HCT116 (cell line): ENCODE results near the gene SERP1. TPM values are rescaled to one million over a fixed set of nuclear protein-coding genes. Genes with fewer than 3 reads are reported as not detected.
A peak's percentile ranks its signal among the peaks of the same experiment; 100 is the strongest.

Experiments
- ATAC-seq: fragments of 200-7000 bp; cut with Tn5 transposase; 2 replicates; pipeline ENCODE4 v1.9.1; 2020; ENCODE audit warnings: mild to moderate bottlenecking, moderate library complexity
- BruUV-seq: library from RNA; stranded (reverse); fragments of 400-500 nt; replicated peaks from 2 replicates; lab custom pipeline; 2021; lab: Mats Ljungman, UMichigan
- CTCF ChIA-PET: fragments of 300-600 bp; sonication (Branson Sonifier 250); formaldehyde crosslinking; loops from one replicate; lab custom pipeline; 2021; ENCODE audit warnings: antibody characterized with exemption; lab: Charles Lee
- POLR2A ChIA-PET: fragments of 300-600, 350-600 bp; sonication (Branson Sonifier 250); formaldehyde crosslinking; loops from one replicate; lab custom pipeline; 2021; ENCODE audit warnings: antibody characterized with exemption; lab: Charles Lee
- RAD21 ChIA-PET, 2 experiments: fragments of 300-600 bp; sonication (Branson Sonifier 250); formaldehyde crosslinking; loops; one replicate each; lab custom pipeline; 2023; ENCODE audit warnings: low total read pairs in 2 of 2; ENCODE audit not compliant: uncharacterized antibody in 2 of 2, unreplicated experiment in 2 of 2, low non-redundant PET in 1 of 2; lab: Charles Lee
- DNase-seq: peaks from one replicate; pipeline ENCODE4 v3.0.0-alpha.2; 2010; ENCODE audit warnings: low read depth, low spot score
- H2AFZ ChIP-seq: fragments of 200-600 bp; shearing (Covaris generic), sonication (generic); 2 replicates; pipeline ENCODE4 v1.6.1; 2017; ENCODE audit warnings: low read depth, mixed run types, mixed read lengths, antibody characterized with exemption, low read length; ENCODE audit not compliant: poor library complexity, severe bottlenecking
- H3K27ac ChIP-seq: 2 replicates; pipeline ENCODE4 v1.5.1; 2012; ENCODE audit warnings: low read depth, low read length
- H3K27me3 ChIP-seq: fragments of 200-600 bp; sonication (generic); 2 replicates; pipeline ENCODE4 v1.6.1; 2016; ENCODE audit warnings: mixed run types, low read length, mixed read lengths; ENCODE audit not compliant: insufficient read depth
- H3K36me3 ChIP-seq, 2 experiments: fragments of 200-500 bp in 1 of 2; fragments of 200-600 bp in 1 of 2; sonication (Bioruptor generic) in 1 of 2; sonication (generic) in 1 of 2; 2 replicates each; pipeline versions ENCODE4 v1.5.1 to v1.6.1; 2014 to 2016; ENCODE audit warnings: low read length in 2 of 2, inconsistent platforms in 1 of 2, mixed read lengths in 1 of 2, mixed run types in 1 of 2; ENCODE audit not compliant: insufficient read depth in 2 of 2, control insufficient read depth in 1 of 2
- H3K4me1 ChIP-seq, 2 experiments: fragments of 200-600 bp in 1 of 2; sonication (generic) in 1 of 2; 2 replicates each; pipeline versions ENCODE4 v1.5.1 to v1.6.1; 2012 to 2017; ENCODE audit warnings: low read length in 2 of 2, inconsistent platforms in 1 of 2, mild to moderate bottlenecking in 1 of 2, mixed read lengths in 1 of 2, mixed run types in 1 of 2, moderate library complexity in 1 of 2; ENCODE audit not compliant: insufficient read depth in 2 of 2, control insufficient read depth in 1 of 2
- H3K4me2 ChIP-seq: fragments of 200-600 bp; sonication (generic); 2 replicates; pipeline ENCODE4 v1.6.1; 2017; ENCODE audit warnings: mixed run types, low read length, mixed read lengths
- H3K4me3 ChIP-seq, 2 experiments: fragments of 200-600 bp in 1 of 2; sonication (generic) in 1 of 2; replicated peaks in 1 of 2; 2 replicates each; pipeline ENCODE4 v1.5.1; 2011 to 2016; ENCODE audit warnings: low read length in 2 of 2, control low read depth in 1 of 2, low read depth in 1 of 2, mild to moderate bottlenecking in 1 of 2, mixed read lengths in 1 of 2, mixed run types in 1 of 2
- H3K79me2 ChIP-seq: fragments of 200-600 bp; sonication (generic); 2 replicates; pipeline ENCODE4 v1.6.1; 2017; ENCODE audit warnings: mild to moderate bottlenecking, mixed run types, low read length, moderate library complexity, mixed read lengths; ENCODE audit not compliant: insufficient read depth
- H3K9ac ChIP-seq: fragments of 200-600 bp; sonication (generic); 2 replicates; pipeline ENCODE4 v1.6.1; 2016; ENCODE audit warnings: low read length, mixed read lengths
- H3K9me2 ChIP-seq: fragments of 200-600 bp; sonication (generic), shearing (Covaris generic); 2 replicates; pipeline ENCODE4 v1.6.1; 2017; ENCODE audit warnings: mixed run types, mild to moderate bottlenecking, moderate library complexity; ENCODE audit not compliant: insufficient read depth
- H3K9me3 ChIP-seq, 2 experiments: fragments of 200-500 bp in 1 of 2; fragments of 200-600 bp in 1 of 2; sonication (Bioruptor generic) in 1 of 2; sonication (generic) in 1 of 2; 2 replicates each; pipeline ENCODE4 v1.6.1; 2014 to 2017; ENCODE audit warnings: low read length in 2 of 2, mixed read lengths in 2 of 2, inconsistent platforms in 1 of 2, low read depth in 1 of 2, mild to moderate bottlenecking in 1 of 2, mixed run types in 1 of 2, moderate library complexity in 1 of 2; ENCODE audit not compliant: control insufficient read depth in 1 of 2, insufficient read depth in 1 of 2
- H4K20me1 ChIP-seq: fragments of 200-600 bp; sonication (generic), shearing (Covaris generic); 2 replicates; pipeline ENCODE4 v1.6.1; 2017; ENCODE audit warnings: mixed run types, mild to moderate bottlenecking, moderate library complexity; ENCODE audit not compliant: insufficient read depth
- ATF3 ChIP-seq: IDR thresholded peaks from 2 replicates; pipeline ENCODE4 v1.6.1; 2012
- CBX3 ChIP-seq: IDR thresholded peaks from 2 replicates; pipeline ENCODE4 v1.6.1; 2012; ENCODE audit warnings: low read depth
- EGR1 ChIP-seq: IDR thresholded peaks from 2 replicates; pipeline ENCODE4 v1.6.1; 2012; ENCODE audit warnings: low read depth
- ELF1 ChIP-seq: IDR thresholded peaks from 2 replicates; pipeline ENCODE4 v1.6.1; 2012; ENCODE audit warnings: low read depth, borderline replicate concordance
- EZH2 ChIP-seq: fragments of 200-600 bp; sonication (generic); IDR thresholded peaks from 2 replicates; pipeline ENCODE4 v1.6.1; 2017; ENCODE audit warnings: antibody characterized with exemption, mixed run types
- FOSL1 ChIP-seq: IDR thresholded peaks from 2 replicates; pipeline ENCODE4 v1.6.1; 2012; ENCODE audit warnings: low read depth
- JUND ChIP-seq: IDR thresholded peaks from 2 replicates; pipeline ENCODE4 v1.6.1; 2012
- POLR2AphosphoS5 ChIP-seq: IDR thresholded peaks from 2 replicates; pipeline ENCODE4 v1.6.1; 2011; ENCODE audit warnings: mild to moderate bottlenecking, low read depth, low read length, moderate library complexity
- REST ChIP-seq: IDR thresholded peaks from 2 replicates; pipeline ENCODE4 v1.6.1; 2012; ENCODE audit warnings: low read depth
- SP1 ChIP-seq: IDR thresholded peaks from 2 replicates; pipeline ENCODE4 v1.6.1; 2012; ENCODE audit warnings: low read depth
- SRF ChIP-seq: IDR thresholded peaks from 2 replicates; pipeline ENCODE4 v1.6.1; 2012; ENCODE audit warnings: low read depth
- TCF7L2 ChIP-seq: IDR thresholded peaks from 2 replicates; pipeline ENCODE4 v1.7.0; 2011; ENCODE audit warnings: borderline replicate concordance, inconsistent platforms; ENCODE audit not compliant: insufficient read depth, insufficient read length; ENCODE audit errors: extremely low read depth
- ZBTB33 ChIP-seq: IDR thresholded peaks from 2 replicates; pipeline ENCODE4 v1.6.1; 2011; ENCODE audit warnings: mild to moderate bottlenecking, low read length, moderate library complexity; ENCODE audit not compliant: insufficient replicate concordance; ENCODE audit errors: extremely low read depth
- ZFX ChIP-seq: fragments of 450-650 bp; IDR thresholded peaks from 2 replicates; pipeline ENCODE4 v1.6.1; 2017
- ZNF274 ChIP-seq: fragments of 200-500 bp; sonication (Bioruptor generic); IDR thresholded peaks from 2 replicates; pipeline ENCODE4 v1.6.1; 2014; ENCODE audit warnings: mild to moderate bottlenecking, low read depth, low read length, inconsistent platforms
- intact Hi-C: fragments of 100-400 bp; cut with micrococcal nuclease; formaldehyde crosslinking; loops from 2 replicates; pipeline ENCODE4 v1.10.0; 2022
- total RNA-seq: library from RNA; stranded (reverse); gene quantifications from one replicate; pipeline ENCODE4 v1.2.1, GENCODE V29; 2021; ENCODE audit not compliant: unreplicated experiment

Gene SERP1
- total RNA-seq, 1 experiment from 2014 or later, result 69.1 TPM

GRCh38 chr3:150519026-150519425 is 27.3 kb downstream of the SERP1 start:
- Histone ChIP-seq H3K36me3 (no peaks in the 10 kb centered on the region), H3K4me2 (peak overlapping the region; percentile 13; the same call in 1 of the 2 replicates), H3K9me2 (no peaks in the 10 kb centered on the region), H3K27ac (no peak overlapping the region), H4K20me1 (no peaks in the 10 kb centered on the region), H3K4me1 (peaks cover 0 to 16% of the 10 kb centered on the region in 2 experiments; a peak in 1 of 4 replicates), H3K79me2 (no peaks in the 10 kb centered on the region), H3K9ac (no peak overlapping the region), H3K9me3 (no peaks in the 10 kb centered on the region), H2AFZ (no peak overlapping the region), H3K27me3 (no peaks in the 10 kb centered on the region), H3K4me3 (no peak overlapping the region)
- DNase-seq, result peak; percentile 4
- ChIA-PET POLR2A (no interaction called here), RAD21 (no interaction called here), CTCF (no interaction called here)
- TF ChIP-seq FOSL1 (peak; percentile 32; the same call in 1 of the 2 replicates), JUND (peak; percentile 41; the same call in 1 of the 2 replicates), EGR1 (no peak), SRF (no peak), ATF3 (no peak), ZNF274 (no peak), ZBTB33 (no peak)
- no TSS peak for BruUV-seq
- ATAC-seq, result peak; percentile 22; the same call in 1 of the 2 replicates
- intact Hi-C loops, result no loop called here

- Histone ChIP-seq H3K79me2 (no peaks in the 10 kb centered on the region), H3K27ac (no peak overlapping the region), H3K4me1 (peaks cover 0 to 16% of the 10 kb centered on the region in 2 experiments; a peak in 1 of 4 replicates), H2AFZ (peak overlapping the region; percentile 29), H3K36me3 (no peaks in the 10 kb centered on the region), H3K27me3 (no peaks in the 10 kb centered on the region), H4K20me1 (no peaks in the 10 kb centered on the region), H3K4me2 (peak overlapping the region; percentile 11; the same call in 1 of the 2 replicates), H3K9ac (no peak overlapping the region), H3K9me2 (no peaks in the 10 kb centered on the region), H3K4me3 (no peak overlapping the region), H3K9me3 (no peaks in the 10 kb centered on the region)
- ChIA-PET POLR2A (no interaction called here), RAD21 (no interaction called here), CTCF (no interaction called here)
- intact Hi-C loops, result no loop called here
- DNase-seq, result peak; percentile 8
- no peak for ATAC-seq
- BruUV-seq, result no TSS peak
- TF ChIP-seq TCF7L2, result no peak
- TF ChIP-seq ELF1, result no peak
- no peak for TF ChIP-seq REST
- TF ChIP-seq POLR2AphosphoS5, result no peak
- no peak for TF ChIP-seq EZH2
- TF ChIP-seq SP1, result peak; percentile 26; the same call in 1 of the 2 replicates
- no peak for TF ChIP-seq ATF3
- TF ChIP-seq ZFX, result no peak
- TF ChIP-seq EGR1, result no peak
- no peak for TF ChIP-seq CBX3
- no peak for TF ChIP-seq SRF
- TF ChIP-seq JUND, result peak; percentile 58
Observed at GRCh38 chr3:150515210-150515609, 31.1 kb downstream of the SERP1 start.
